ENCODE results near the gene ZNF619.

GRCh38 chr3:40511031-40511718 lies 34.3 kb downstream of the ZNF619 start:
- TF ChIP-seq CTCF (IDR thresholded peaks at IDR 0.05; ENCODE audit: low read depth, low read length) (no peak), POLR2A (IDR thresholded peaks at IDR 0.05; ENCODE audit: extremely low read depth, insufficient read length) (no peak), MAX (IDR thresholded peaks at IDR 0.05; ENCODE audit: low read depth, low read length) (no peak)
